A673 (cell line): ENCODE results near the gene EXPH5. TPM values are rescaled to one million over a fixed set of nuclear protein-coding genes. Genes with fewer than 3 reads are reported as not detected.

Experiments used
- BruUV-seq: library from RNA; stranded (reverse); fragments of 400-500 nt; replicated peaks from 2 replicates; lab custom pipeline; 2021; lab: Mats Ljungman, UMichigan
- CTCF ChIA-PET: fragments of 300-600 bp; sonication (Branson Sonifier 250); formaldehyde crosslinking; loops from one replicate; lab custom pipeline; 2022; ENCODE audit warnings: antibody characterized with exemption; lab: Charles Lee
- POLR2A ChIA-PET: fragments of 300-600 bp; sonication (Branson Sonifier 250); formaldehyde crosslinking; loops from one replicate; lab custom pipeline; 2022; ENCODE audit warnings: antibody characterized with exemption; ENCODE audit not compliant: low non-redundant PET; lab: Charles Lee
- DNase-seq: peaks from one replicate; pipeline ENCODE4 v3.0.0-alpha.2; 2015; ENCODE audit warnings: low spot score
- H3K27ac ChIP-seq: fragments of 200-600 bp; sonication (generic); 2 replicates; pipeline ENCODE4 v1.5.1; 2016; ENCODE audit warnings: mixed run types, low read depth, mild to moderate bottlenecking, mixed read lengths, antibody characterized with exemption, low read length; ENCODE audit not compliant: poor library complexity, severe bottlenecking
- H3K27me3 ChIP-seq: fragments of 200-600 bp; sonication (generic); replicated peaks from 2 replicates; pipeline ENCODE4 v1.6.1; 2017; ENCODE audit warnings: mixed run types, low read depth, mild to moderate bottlenecking, mixed read lengths, antibody characterized with exemption, low read length; ENCODE audit not compliant: insufficient read depth, poor library complexity
- H3K36me3 ChIP-seq: fragments of 200-600 bp; sonication (generic); 2 replicates; pipeline ENCODE4 v1.6.1; 2016; ENCODE audit warnings: mixed run types, mild to moderate bottlenecking, mixed read lengths, antibody characterized with exemption, low read length; ENCODE audit not compliant: insufficient read depth, poor library complexity, severe bottlenecking
- H3K4me1 ChIP-seq: fragments of 200-600 bp; sonication (generic); 2 replicates; pipeline ENCODE4 v1.6.1; 2017; ENCODE audit warnings: mixed run types, mild to moderate bottlenecking, mixed read lengths, antibody characterized with exemption, low read length; ENCODE audit not compliant: insufficient read depth, poor library complexity, severe bottlenecking
- H3K4me3 ChIP-seq: fragments of 200-600 bp; sonication (generic); 2 replicates; pipeline ENCODE4 v1.5.1; 2016; ENCODE audit warnings: low read depth, mixed run types, mild to moderate bottlenecking, mixed read lengths, low read length; ENCODE audit not compliant: poor library complexity, severe bottlenecking
- H3K9me3 ChIP-seq: fragments of 200-600 bp; sonication (generic); 2 replicates; pipeline ENCODE4 v1.6.1; 2016; ENCODE audit warnings: mixed run types, low read depth, mild to moderate bottlenecking, mixed read lengths, antibody characterized with exemption, low read length; ENCODE audit not compliant: poor library complexity, severe bottlenecking
- EZH2 ChIP-seq: fragments of 200-600 bp; sonication (generic); IDR thresholded peaks from 2 replicates; pipeline ENCODE4 v1.6.1; 2017; ENCODE audit warnings: borderline replicate concordance, low read depth, mild to moderate bottlenecking, mixed read lengths, antibody characterized with exemption, low read length; ENCODE audit not compliant: poor library complexity, severe bottlenecking
- intact Hi-C: fragments of 100-400 bp; cut with micrococcal nuclease; formaldehyde crosslinking; loops from one replicate; pipeline ENCODE4 v1.10.0; 2022; ENCODE audit not compliant: unreplicated experiment
- total RNA-seq: library from RNA; stranded (reverse); gene quantifications from 2 replicates; pipeline ENCODE4 v1.2.3, GENCODE V29; 2021
- TF ChIP-seq, protein P1 (sequence below): fragments of 300-800, 200-600 bp; sonication (generic); conservative IDR thresholded peaks from 2 replicates; pipeline ENCODE4 v1.5.1; 2017; ENCODE audit warnings: low read depth, mild to moderate bottlenecking, antibody characterized with exemption, low read length, moderate library complexity, mixed read lengths

The EXPH5 gene
- total RNA-seq, 1 experiment from 2014 or later = 0.26 TPM

- H3K36me3 ChIP-seq = peaks cover 4% of the 10 kb centered on the region
- intact Hi-C loops = loop anchor here (10.0 kb wide), 1 partner anchor 272 kb away; the partner anchor contains the start of genes ATM and NPAT
- peak overlapping the region; percentile 62 for H3K4me3 ChIP-seq
- TF ChIP-seq, protein P1, sequence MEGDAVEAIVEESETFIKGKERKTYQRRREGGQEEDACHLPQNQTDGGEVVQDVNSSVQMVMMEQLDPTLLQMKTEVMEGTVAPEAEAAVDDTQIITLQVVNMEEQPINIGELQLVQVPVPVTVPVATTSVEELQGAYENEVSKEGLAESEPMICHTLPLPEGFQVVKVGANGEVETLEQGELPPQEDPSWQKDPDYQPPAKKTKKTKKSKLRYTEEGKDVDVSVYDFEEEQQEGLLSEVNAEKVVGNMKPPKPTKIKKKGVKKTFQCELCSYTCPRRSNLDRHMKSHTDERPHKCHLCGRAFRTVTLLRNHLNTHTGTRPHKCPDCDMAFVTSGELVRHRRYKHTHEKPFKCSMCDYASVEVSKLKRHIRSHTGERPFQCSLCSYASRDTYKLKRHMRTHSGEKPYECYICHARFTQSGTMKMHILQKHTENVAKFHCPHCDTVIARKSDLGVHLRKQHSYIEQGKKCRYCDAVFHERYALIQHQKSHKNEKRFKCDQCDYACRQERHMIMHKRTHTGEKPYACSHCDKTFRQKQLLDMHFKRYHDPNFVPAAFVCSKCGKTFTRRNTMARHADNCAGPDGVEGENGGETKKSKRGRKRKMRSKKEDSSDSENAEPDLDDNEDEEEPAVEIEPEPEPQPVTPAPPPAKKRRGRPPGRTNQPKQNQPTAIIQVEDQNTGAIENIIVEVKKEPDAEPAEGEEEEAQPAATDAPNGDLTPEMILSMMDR = no peak
- TF ChIP-seq EZH2 = no peak
- H3K27ac ChIP-seq = peak overlapping the region; percentile 97
- BruUV-seq = no TSS peak
- DNase-seq = peak; percentile 29
- no peaks in the 10 kb centered on the region for H3K9me3 ChIP-seq
- no peaks in the 10 kb centered on the region for H3K27me3 ChIP-seq
- CTCF ChIA-PET = no interaction called here
- POLR2A ChIA-PET = no interaction called here
- H3K4me1 ChIP-seq = peaks cover 14% of the 10 kb centered on the region
Measured at GRCh38 chr11:108496643-108497256, 96.8 kb downstream of the EXPH5 start.

GRCh38 chr11:108495326-108495725 lies 98.2 kb downstream of the EXPH5 start:
- POLR2A ChIA-PET = no interaction called here
- Histone ChIP-seq H3K27me3 (no peaks in the 10 kb centered on the region), H3K4me1 (peaks cover 14% of the 10 kb centered on the region), H3K4me3 (no peak overlapping the region), H3K36me3 (peaks cover 4% of the 10 kb centered on the region), H3K27ac (no peak overlapping the region), H3K9me3 (no peaks in the 10 kb centered on the region)
- TF ChIP-seq, protein P1 = no peak
- TF ChIP-seq EZH2 = no peak
- intact Hi-C loops = loop anchor here (10.0 kb wide), 1 partner anchor 271 kb away; the partner anchor contains the start of genes ATM and NPAT
- no peak for DNase-seq
- CTCF ChIA-PET = no interaction called here
- BruUV-seq = no TSS peak

- DNase-seq = no peak
- CTCF ChIA-PET = no interaction called here
- H3K36me3 ChIP-seq = peaks cover 13% of the 10 kb centered on the region
- POLR2A ChIA-PET = no interaction called here
- H3K4me3 ChIP-seq = no peak overlapping the region
- peaks cover 14% of the 10 kb centered on the region for H3K4me1 ChIP-seq
- H3K27ac ChIP-seq = no peak overlapping the region
- TF ChIP-seq, protein P1 = no peak
- TF ChIP-seq EZH2 = no peak
- no peaks in the 10 kb centered on the region for H3K9me3 ChIP-seq
- intact Hi-C loops = loop anchor here (10.0 kb wide), 1 partner anchor 269 kb away; the partner anchor contains the start of genes ATM and NPAT
- no TSS peak for BruUV-seq
- no peaks in the 10 kb centered on the region for H3K27me3 ChIP-seq
Measured at GRCh38 chr11:108494182-108494581, 99.4 kb downstream of the EXPH5 start.
